HG03565 (cell line): ENCODE data around the gene MAPKBP1.

Experiments used
- ATAC-seq: cut with Tn5 transposase; IDR thresholded peaks from one replicate; pipeline ENCODE4 v1.9.1; 2021; ENCODE audit warnings: mild to moderate bottlenecking, moderate library complexity; ENCODE audit not compliant: unreplicated experiment

MAPKBP1 gene

DNA sequence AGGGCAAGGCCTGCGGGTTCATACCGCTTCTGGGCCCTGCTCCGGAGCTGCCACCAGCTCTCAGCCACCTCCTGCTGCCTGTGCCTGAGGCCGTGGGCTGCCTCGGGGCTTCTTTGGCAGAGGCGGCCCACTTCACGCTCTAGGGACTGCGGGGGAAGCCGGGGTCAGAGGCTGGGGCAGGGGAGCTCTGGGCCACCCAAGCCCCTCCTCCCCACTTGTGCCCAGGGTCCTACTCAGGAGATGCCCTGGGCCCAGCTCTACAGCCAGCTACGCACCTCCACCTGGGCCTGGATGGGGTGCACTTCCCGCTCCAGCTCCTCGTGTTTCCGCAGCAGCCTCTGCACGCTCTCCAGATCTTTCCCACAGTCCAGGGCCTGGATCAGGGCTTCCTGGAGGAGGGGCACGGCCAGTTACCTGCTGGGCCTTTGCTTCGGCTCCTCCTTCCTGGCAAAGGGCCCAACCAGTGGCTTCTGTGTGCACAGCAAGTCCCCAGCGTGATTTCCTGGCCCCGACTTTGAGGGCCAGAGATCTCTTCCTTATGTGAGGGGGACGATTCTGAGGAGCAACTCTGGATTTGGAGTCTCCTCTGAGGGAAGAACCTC, 88.3 kb downstream of the MAPKBP1 start:
- no peak for ATAC-seq

GRCh38 chr15:41865490-41866055, 91.3 kb downstream of the MAPKBP1 start:
- no peak for ATAC-seq

- ATAC-seq = no peak
These were observed 92.0 kb downstream of the MAPKBP1 start for GRCh38 chr15:41866263-41866703.

- no peak for ATAC-seq
These were observed 92.7 kb downstream of the MAPKBP1 start for GRCh38 chr15:41866872-41867579.

- ATAC-seq = no peak
These were observed 94.0 kb downstream of the MAPKBP1 start for GRCh38 chr15:41868321-41868720.

DNA sequence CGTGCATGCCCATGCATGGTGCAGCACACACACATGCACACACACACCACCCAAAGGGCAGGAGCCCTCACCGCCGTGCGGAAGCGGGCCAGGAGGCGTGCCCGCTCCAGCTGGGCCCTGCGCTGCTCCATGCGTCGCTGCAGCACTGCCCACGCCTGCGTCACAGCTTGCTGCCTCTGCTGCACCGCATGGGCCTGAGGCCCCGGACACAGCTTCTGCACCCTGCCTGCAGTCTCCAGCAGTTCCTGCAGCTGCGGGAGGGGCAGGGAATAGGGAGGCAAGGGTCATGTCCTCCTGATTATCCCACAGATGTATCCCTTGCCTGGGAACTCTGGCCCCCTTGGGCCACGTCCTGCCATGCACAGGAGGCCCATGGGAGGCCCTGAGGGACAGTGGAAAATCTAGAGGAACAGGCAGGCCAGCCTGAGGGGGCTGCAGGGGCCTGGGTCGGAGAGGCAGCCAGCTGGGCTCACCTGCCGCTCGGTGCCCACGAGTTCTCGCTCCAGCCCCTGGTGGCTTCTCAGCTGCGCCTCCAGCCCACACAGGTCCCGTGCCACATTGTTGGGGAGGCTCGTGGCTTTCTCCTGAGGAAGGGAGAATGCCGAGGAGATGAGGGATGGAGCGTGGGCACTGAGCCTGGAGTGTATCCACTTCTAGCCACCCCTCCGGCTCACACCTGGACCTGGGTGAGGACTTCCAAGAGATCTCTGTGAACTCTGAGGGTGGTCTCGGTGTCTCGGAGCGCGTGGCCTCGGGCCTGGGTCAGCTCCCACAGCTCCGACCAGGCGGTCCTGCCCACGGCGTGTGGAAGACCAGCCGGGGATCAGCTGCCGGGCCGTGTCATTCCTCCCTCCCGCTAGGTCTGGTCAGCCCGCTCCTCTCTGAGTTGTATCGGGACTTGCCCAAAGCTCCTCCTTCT, 95.7 kb downstream of the MAPKBP1 start:
- ATAC-seq = no peak

GRCh38 chr15:41870689-41871081, 96.4 kb downstream of the MAPKBP1 start:
- ATAC-seq = no peak

DNA sequence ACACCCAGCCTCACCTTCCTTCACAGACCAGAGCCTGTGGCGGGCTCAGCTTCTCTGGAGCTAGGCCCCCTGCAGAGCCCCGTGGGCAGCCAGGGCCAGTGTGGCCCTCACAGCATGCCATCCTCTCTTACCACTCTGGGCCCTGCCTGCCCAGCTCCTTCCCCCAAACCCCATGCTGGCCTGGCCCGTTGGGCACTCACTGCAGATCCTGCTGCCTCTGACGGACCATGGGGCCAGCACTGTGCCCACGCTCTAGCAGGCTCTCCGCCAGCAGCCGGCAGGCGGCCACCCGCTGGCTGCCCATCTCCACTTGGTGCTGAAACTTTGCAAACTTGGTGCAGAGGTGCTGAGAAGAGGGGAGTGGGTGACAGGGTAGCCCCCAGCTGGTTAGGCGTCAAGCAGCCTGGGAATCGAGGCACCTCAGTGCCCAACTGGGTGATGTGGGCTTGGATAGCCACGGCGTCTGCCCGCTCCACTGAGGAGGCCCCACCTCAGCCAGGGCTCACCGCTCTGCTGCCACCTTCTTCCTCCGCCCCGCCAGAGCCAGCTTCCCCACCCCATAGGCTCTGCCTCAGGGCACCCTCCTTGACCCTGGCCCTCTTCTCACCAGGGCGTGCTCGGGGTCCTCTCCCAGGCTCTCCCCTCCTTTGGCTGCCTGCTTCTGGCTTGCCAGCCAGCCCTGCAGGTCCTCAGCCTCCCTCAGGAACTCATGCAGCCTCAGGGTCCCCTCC, 97.1 kb downstream of the MAPKBP1 start:
- no peak for ATAC-seq

GRCh38 chr15:41872166-41872747, 98.0 kb downstream of the MAPKBP1 start:
- no peak for ATAC-seq

GRCh38 chr15:41873711-41874110, 99.4 kb downstream of the MAPKBP1 start:
- no peak for ATAC-seq

- no peak for ATAC-seq
These were observed 100.5 kb downstream of the MAPKBP1 start for GRCh38 chr15:41874736-41875135.

- no peak for ATAC-seq
These were observed 101.7 kb downstream of the MAPKBP1 start for GRCh38 chr15:41876007-41876406.

GRCh38 chr15:41876689-41877088, 102.4 kb downstream of the MAPKBP1 start:
- no peak for ATAC-seq
